Activated CD4-positive, alpha-beta T cell treated with anti-CD3 and anti-CD28 coated beads, Interleukin-2, amount 50 U/mL, for 16 hours (primary cell): ENCODE results near the gene CASP9.
"Not testable (repeated sequence)": the region's sequence is repeated elsewhere in the genome, so short reads cannot be mapped to it uniquely, and the experiment has no call there.

Experiments
- DNase-seq: peaks from one replicate; pipeline ENCODE4 v3.0.0-alpha.2; 2020

The CASP9 gene

GRCh38 chr1:15466955-15467625 lies 56.9 kb downstream of the CASP9 start:
- not testable (repeated sequence) for DNase-seq

GRCh38 chr1:15465674-15466073 lies 58.3 kb downstream of the CASP9 start:
- DNase-seq = no peak

GRCh38 chr1:15463926-15464322 lies 60.1 kb downstream of the CASP9 start:
- not testable (repeated sequence) for DNase-seq

GRCh38 chr1:15463064-15463800 lies 60.8 kb downstream of the CASP9 start:
- not testable (repeated sequence) for DNase-seq

GRCh38 chr1:15460708-15461095 lies 63.3 kb downstream of the CASP9 start:
- no peak for DNase-seq

GRCh38 chr1:15459771-15460707 lies 64.0 kb downstream of the CASP9 start:
- no peak for DNase-seq

GRCh38 chr1:15458388-15458787 lies 65.6 kb downstream of the CASP9 start:
- not testable (repeated sequence) for DNase-seq

GRCh38 chr1:15457585-15457984 lies 66.4 kb downstream of the CASP9 start:
- no peak for DNase-seq

- no peak for DNase-seq
Observed at GRCh38 chr1:15456313-15456954, 67.6 kb downstream of the CASP9 start, which contains the start of gene CELA2A. TSS of gene CELA2A (plus strand) at chr1:15456732. CDS start at chr1:15456754, 22 bp downstream.

GRCh38 chr1:15455522-15455921 lies 68.5 kb downstream of the CASP9 start:
- no peak for DNase-seq

- no peak for DNase-seq
Observed at GRCh38 chr1:15454256-15454655, 69.8 kb downstream of the CASP9 start.

- no peak for DNase-seq
Observed at GRCh38 chr1:15453734-15454133, 70.3 kb downstream of the CASP9 start.

GRCh38 chr1:15452866-15453571 lies 71.0 kb downstream of the CASP9 start:
- no peak for DNase-seq

GRCh38 chr1:15452216-15452615 lies 71.8 kb downstream of the CASP9 start:
- DNase-seq = no peak

- no peak for DNase-seq
Observed at GRCh38 chr1:15451014-15451722, 72.8 kb downstream of the CASP9 start.

GRCh38 chr1:15449567-15449966 lies 74.4 kb downstream of the CASP9 start:
- no peak for DNase-seq

GRCh38 chr1:15448877-15449462 lies 75.0 kb downstream of the CASP9 start:
- no peak for DNase-seq

- DNase-seq = no peak
Observed at GRCh38 chr1:15446212-15446611, 77.8 kb downstream of the CASP9 start.

- DNase-seq = no peak
Observed at GRCh38 chr1:15445390-15446122, 78.5 kb downstream of the CASP9 start.
